Endothelial cell of umbilical vein (primary cell): Measurements from ENCODE around the gene RND1. TPM values are rescaled to one million over a fixed set of nuclear protein-coding genes. Genes with fewer than 3 reads are reported as not detected.

Source experiments
- BruUV-seq: library from RNA; stranded (reverse); fragments of 400-500 nt; replicated peaks from 2 replicates; lab custom pipeline; 2021; lab: Mats Ljungman, UMichigan
- CTCF ChIA-PET: fragments of 300-600, 350-600 bp; sonication (Branson Sonifier 250); formaldehyde crosslinking; loops from one replicate; lab custom pipeline; 2021; ENCODE audit warnings: antibody characterized with exemption, inconsistent platforms; lab: Charles Lee
- POLR2A ChIA-PET: fragments of 300-600, 350-600 bp; sonication (Branson Sonifier 250); formaldehyde crosslinking; loops from one replicate; lab custom pipeline; 2021; ENCODE audit warnings: antibody characterized with exemption, inconsistent platforms; lab: Charles Lee
- DNase-seq: peaks from one replicate; pipeline ENCODE4 v3.0.0-alpha.2; 2011; ENCODE audit warnings: low read depth, low spot score
- FAIRE-seq: peaks from 2 replicates; lab custom pipeline; 2011; peaks lifted over from hg19 to GRCh38; lab: Jason Lieb, UNC
- H2AFZ ChIP-seq: 2 replicates; pipeline ENCODE4 v1.6.0; 2012; ENCODE audit warnings: low read depth, low read length, control low read depth, inconsistent platforms
- H3K27ac ChIP-seq: 2 replicates; pipeline ENCODE4 v1.5.1; 2011; ENCODE audit warnings: low read depth, mild to moderate bottlenecking, control low read depth, low read length, moderate library complexity; ENCODE audit not compliant: insufficient read depth
- H3K27me3 ChIP-seq, 2 experiments: 2 replicates each; pipeline versions ENCODE4 v1.6.0 to v1.6.1; 2011; ENCODE audit warnings: low read length in 2 of 2, mixed read lengths in 1 of 2; ENCODE audit not compliant: control insufficient read depth in 2 of 2, insufficient read depth in 2 of 2
- H3K36me3 ChIP-seq, 2 experiments: 2 replicates in 1 of 2; 3 replicates in 1 of 2; pipeline ENCODE4 v1.5.1; 2011; ENCODE audit warnings: low read length in 2 of 2, mild to moderate bottlenecking in 1 of 2, moderate library complexity in 1 of 2; ENCODE audit not compliant: control insufficient read depth in 2 of 2, insufficient read depth in 2 of 2; ENCODE audit errors: extremely low read depth in 1 of 2
- H3K4me1 ChIP-seq: 3 replicates; pipeline ENCODE4 v1.5.1; 2011; ENCODE audit warnings: mild to moderate bottlenecking, low read length; ENCODE audit not compliant: control insufficient read depth, insufficient read depth; ENCODE audit errors: extremely low read depth
- H3K4me2 ChIP-seq: 2 replicates; pipeline ENCODE4 v1.6.1; 2011; ENCODE audit warnings: low read length, control low read depth, mixed read lengths; ENCODE audit not compliant: insufficient read depth
- H3K4me3 ChIP-seq, 3 experiments: fragments of 200-600 bp in 1 of 3; sonication (generic), shearing (Covaris generic) in 1 of 3; replicated peaks in 1 of 3; 2 replicates each; pipeline ENCODE4 v1.5.1; 2011 to 2016; ENCODE audit warnings: control low read depth in 3 of 3, low read length in 3 of 3, mild to moderate bottlenecking in 2 of 3, inconsistent platforms in 1 of 3, low read depth in 1 of 3, moderate library complexity in 1 of 3; ENCODE audit not compliant: insufficient read depth in 1 of 3
- H3K79me2 ChIP-seq: 2 replicates; pipeline ENCODE4 v1.6.0; 2012; ENCODE audit warnings: low read length, inconsistent platforms; ENCODE audit not compliant: control insufficient read depth, insufficient read depth
- H3K9ac ChIP-seq: replicated peaks from 2 replicates; pipeline ENCODE3; 2011; ENCODE audit warnings: low read length, control low read depth; ENCODE audit not compliant: insufficient read depth; ENCODE audit errors: extremely low read depth
- H3K9me1 ChIP-seq: replicated peaks from 3 replicates; pipeline ENCODE4 v1.6.0; 2011; ENCODE audit warnings: mild to moderate bottlenecking, low read length; ENCODE audit not compliant: control insufficient read depth, insufficient read depth; ENCODE audit errors: extremely low read depth
- H3K9me3 ChIP-seq: replicated peaks from 2 replicates; pipeline ENCODE4 v1.5.1; 2012; ENCODE audit warnings: low read length, inconsistent platforms; ENCODE audit not compliant: control insufficient read depth, insufficient read depth
- H4K20me1 ChIP-seq: replicated peaks from 2 replicates; pipeline ENCODE3; 2011; ENCODE audit warnings: mild to moderate bottlenecking, low read length; ENCODE audit not compliant: control insufficient read depth, insufficient read depth; ENCODE audit errors: extremely low read depth
- CTCF ChIP-seq, 2 donors: IDR thresholded peaks; 1 replicate in 1 of 2; 2 replicates in 1 of 2; pipeline ENCODE4 v1.5.1; 2011; ENCODE audit warnings: low read length in 2 of 2, mild to moderate bottlenecking in 2 of 2, moderate library complexity in 2 of 2, control low read depth in 1 of 2, inconsistent platforms in 1 of 2, low read depth in 1 of 2; ENCODE audit not compliant: insufficient read depth in 1 of 2; ENCODE audit errors: extremely low read depth in 1 of 2
- EZH2 ChIP-seq: IDR thresholded peaks from 2 replicates; pipeline ENCODE4 v1.6.1; 2012; ENCODE audit warnings: borderline replicate concordance, low read depth, mild to moderate bottlenecking, moderate library complexity, low read length, inconsistent platforms; ENCODE audit not compliant: severe bottlenecking
- FOS ChIP-seq: IDR thresholded peaks from 2 replicates; pipeline ENCODE4 v1.6.1; 2011; ENCODE audit warnings: mild to moderate bottlenecking, low read length, moderate library complexity, borderline replicate concordance; ENCODE audit not compliant: insufficient read depth
- GATA2 ChIP-seq: IDR thresholded peaks from 2 replicates; pipeline ENCODE4 v1.7.0; 2011; ENCODE audit warnings: low read depth, mild to moderate bottlenecking, moderate library complexity, mixed read lengths, low read length; ENCODE audit not compliant: insufficient read length, insufficient read depth
- JUN ChIP-seq: IDR thresholded peaks from 2 replicates; pipeline ENCODE4 v1.6.1; 2011; ENCODE audit warnings: borderline replicate concordance, low read depth; ENCODE audit not compliant: insufficient read length, insufficient read depth
- MAX ChIP-seq: IDR thresholded peaks from 2 replicates; pipeline ENCODE4 v1.6.1; 2011; ENCODE audit not compliant: insufficient read depth, insufficient read length
- MYC ChIP-seq: IDR thresholded peaks from one replicate; pipeline ENCODE4 v1.6.1; 2011; ENCODE audit warnings: mild to moderate bottlenecking, low read depth, low read length
- POLR2A ChIP-seq: IDR thresholded peaks from 2 replicates; pipeline ENCODE4 v1.6.1; 2012; ENCODE audit warnings: low read depth, mild to moderate bottlenecking, control low read depth, low read length
- dilution Hi-C: fragments of 300-500 bp; cut with MboI; formaldehyde crosslinking; loops from one replicate; pipeline ENCODE4 v1.15.0; 2019; ENCODE audit warnings: low sequenced_read_pairs; ENCODE audit not compliant: extremely low pct_ligation_motif_present
- intact Hi-C: fragments of 100-400 bp; cut with micrococcal nuclease; formaldehyde crosslinking; loops from one replicate; pipeline ENCODE4 v1.10.0; 2022
- polyA plus RNA-seq, 4 experiments: library from polyadenylated mRNA; depleted of rRNA in 3 of 4; stranded (reverse) in 3 of 4; unstranded in 1 of 4; fragments of >200 nt; gene quantifications; 2 replicates each; pipeline versions ENCODE4 v1.2.1 to v1.2.3, GENCODE V29; 2011 to 2012; ENCODE audit warnings: missing spikeins in 1 of 4
- total RNA-seq: library from RNA; stranded (reverse); gene quantifications from 2 replicates; pipeline ENCODE4 v1.2.3, GENCODE V29; 2021

The RND1 gene
- total and polyA plus RNA-seq, 2 donors (not counting 3 experiments of a cell fraction or from before 2014, with no cell fraction given), result 4.0 to 9.9 TPM

- H3K9me3 ChIP-seq, result no peaks in the 10 kb centered on the region
- TF ChIP-seq POLR2A (no peak), EZH2 (no peak), MAX (no peak), FOS (no peak)
- H3K4me1 ChIP-seq, result peaks cover 9% of the 10 kb centered on the region
- dilution Hi-C loops, result no loop called here
- no peaks in the 10 kb centered on the region for H3K36me3 ChIP-seq
- no peak for DNase-seq
- H3K4me2 ChIP-seq, result no peak overlapping the region
- H2AFZ ChIP-seq, result no peak overlapping the region
- no peak overlapping the region for H3K27ac ChIP-seq
- no peaks in the 10 kb centered on the region for H3K79me2 ChIP-seq
- no peaks in the 10 kb centered on the region for H4K20me1 ChIP-seq
- POLR2A ChIA-PET, result no interaction called here
- no TSS peak for BruUV-seq
- peaks cover 10 to 16% of the 10 kb centered on the region in 2 experiments for H3K27me3 ChIP-seq
- no peak for FAIRE-seq
- no peak overlapping the region for H3K4me3 ChIP-seq
- no peak overlapping the region for H3K9ac ChIP-seq
- CTCF ChIA-PET, result interaction anchor here (0.7 to 9.2 kb wide), 4 partner anchors 8 to 36 kb away, joined by 3 to 96 read pairs (median 36); partner anchors contain the start of gene DDX23
- H3K9me1 ChIP-seq, result no peaks in the 10 kb centered on the region
- intact Hi-C loops, result no loop called here
Observed at GRCh38 chr12:48868451-48868850, 2.8 kb upstream of the RND1 start.

- Histone ChIP-seq H3K9ac (no peak overlapping the region), H3K9me1 (no peaks in the 10 kb centered on the region), H3K4me2 (peak overlapping the region; percentile 66), H3K27me3 (peaks cover 17% of the 10 kb centered on the region in 2 experiments), H3K4me1 (peaks cover 9% of the 10 kb centered on the region), H3K27ac (no peak overlapping the region), H3K36me3 (no peaks in the 10 kb centered on the region), H3K4me3 (peak overlapping the region in 1 of 3 experiments; percentile 43), H3K79me2 (no peaks in the 10 kb centered on the region), H3K9me3 (no peaks in the 10 kb centered on the region), H2AFZ (peak overlapping the region; percentile 69), H4K20me1 (no peaks in the 10 kb centered on the region)
- no TSS peak for BruUV-seq
- no peak for DNase-seq
- TF ChIP-seq CTCF (IDR thresholded peaks at IDR 0.05; ENCODE audit: extremely low read depth in 1 of 2, insufficient read depth in 1 of 2, low read depth in 1 of 2, low read length in 2 of 2) (no peak), JUN (no peak), GATA2 (no peak), POLR2A (no peak), EZH2 (no peak), MYC (no peak), FOS (no peak)
- no peak for FAIRE-seq
- dilution Hi-C loops (no loop called here), intact Hi-C loops (no loop called here)
- CTCF ChIA-PET, result interaction anchor here (0.8 to 9.2 kb wide), 9 partner anchors 9 to 131 kb away, joined by 3 to 96 read pairs (median 4); partner anchors contain the start of gene DDX23
- POLR2A ChIA-PET, result interaction anchor here (0.7 to 2.1 kb wide), 10 partner anchors 9 to 91 kb away, joined by 3 to 23 read pairs (median 5); partner anchors contain the start of genes ARF3 and DDX23
Observed at GRCh38 chr12:48866052-48866711, 512 bp upstream of the RND1 start.
